ACHN (cell line): ENCODE results near the gene NBEA.

Source experiments
- DNase-seq: peaks from one replicate; pipeline ENCODE4 v3.0.0-alpha.2; 2015
- in situ Hi-C: cut with HindIII; loops from 2 replicates; pipeline ENCODE4 v1.10.0; 2017; ENCODE audit warnings: low sequenced_read_pairs, low pct_ligation_motif_present, low pct_unique_long_range_greater_than_20kb

NBEA gene

DNA sequence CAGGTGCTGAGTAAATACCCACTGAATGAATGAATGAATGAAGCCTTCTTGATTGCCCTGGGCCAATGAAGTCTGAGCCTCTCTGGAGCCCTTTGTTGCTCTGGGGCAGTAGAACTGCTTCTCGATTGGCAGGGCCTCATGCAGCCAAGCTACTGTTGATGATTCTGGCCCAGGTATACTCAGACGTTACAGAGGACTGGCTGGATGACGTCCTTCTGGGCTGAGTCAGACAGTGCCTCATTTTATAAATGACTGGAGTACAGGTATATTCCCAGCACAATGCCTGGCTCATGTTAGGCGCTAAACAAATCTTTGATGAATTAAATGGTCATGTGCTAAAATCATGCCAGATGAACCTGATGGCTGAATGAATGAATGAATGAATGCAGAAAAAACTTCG, 778.2 kb downstream of the NBEA start:
- in situ Hi-C loops: no loop called here
- DNase-seq: no peak

DNA sequence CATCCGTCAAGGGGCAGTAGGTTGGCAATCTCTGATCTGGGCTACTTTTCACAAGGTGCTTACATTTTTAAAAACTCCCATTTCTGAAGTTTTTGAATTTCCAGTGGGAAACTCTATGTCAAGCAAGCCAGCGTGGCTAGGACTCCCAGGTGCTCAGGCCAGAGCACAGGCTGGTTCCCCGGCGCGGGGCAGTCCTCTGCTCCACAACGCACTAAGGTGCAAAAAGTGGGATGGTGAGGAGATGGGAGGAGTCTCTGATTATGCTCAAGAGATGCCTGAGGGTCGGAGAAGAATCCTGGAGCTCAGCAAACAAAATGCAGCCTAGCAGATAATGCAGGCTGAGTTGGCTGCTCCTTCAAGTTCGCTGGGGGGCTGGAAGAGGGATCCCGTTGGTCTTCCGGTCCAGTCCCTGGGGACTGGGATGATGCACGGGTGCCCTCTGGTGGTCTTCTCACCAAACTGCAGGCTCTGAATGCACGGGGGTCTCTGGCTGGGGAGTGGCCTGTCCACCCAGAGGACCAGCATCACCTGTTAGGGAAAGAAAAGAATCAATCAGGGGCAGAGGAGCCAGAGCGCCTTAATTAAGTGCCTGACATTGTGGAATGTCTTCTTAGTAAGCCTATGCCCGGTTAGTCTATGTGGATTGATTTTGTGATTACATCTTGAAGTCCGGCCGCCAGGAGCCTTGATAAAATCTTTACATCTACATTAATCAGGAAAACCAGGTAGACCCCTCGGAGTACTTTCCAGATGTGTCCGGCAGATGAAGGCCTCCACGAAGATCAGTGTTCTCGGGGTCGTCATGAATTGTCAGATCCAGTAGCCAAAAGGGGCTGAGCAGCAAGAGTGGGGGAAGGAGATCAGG, 778.9 kb downstream of the NBEA start:
- in situ Hi-C loops: no loop called here
- peak; percentile 50 for DNase-seq
